ENCODE measurements around the gene FILIP1.

GRCh38 chr6:75393806-75394205, 99.8 kb downstream of the FILIP1 start:
- no peak for TF ChIP-seq KAT7 (CRISPR knock-in tag; IDR thresholded peaks at IDR 0.05; ENCODE audit: borderline replicate concordance)
- TF ChIP-seq ZNF121 (CRISPR knock-in tag; IDR thresholded peaks at IDR 0.05), result no peak
- TF ChIP-seq, protein P1, sequence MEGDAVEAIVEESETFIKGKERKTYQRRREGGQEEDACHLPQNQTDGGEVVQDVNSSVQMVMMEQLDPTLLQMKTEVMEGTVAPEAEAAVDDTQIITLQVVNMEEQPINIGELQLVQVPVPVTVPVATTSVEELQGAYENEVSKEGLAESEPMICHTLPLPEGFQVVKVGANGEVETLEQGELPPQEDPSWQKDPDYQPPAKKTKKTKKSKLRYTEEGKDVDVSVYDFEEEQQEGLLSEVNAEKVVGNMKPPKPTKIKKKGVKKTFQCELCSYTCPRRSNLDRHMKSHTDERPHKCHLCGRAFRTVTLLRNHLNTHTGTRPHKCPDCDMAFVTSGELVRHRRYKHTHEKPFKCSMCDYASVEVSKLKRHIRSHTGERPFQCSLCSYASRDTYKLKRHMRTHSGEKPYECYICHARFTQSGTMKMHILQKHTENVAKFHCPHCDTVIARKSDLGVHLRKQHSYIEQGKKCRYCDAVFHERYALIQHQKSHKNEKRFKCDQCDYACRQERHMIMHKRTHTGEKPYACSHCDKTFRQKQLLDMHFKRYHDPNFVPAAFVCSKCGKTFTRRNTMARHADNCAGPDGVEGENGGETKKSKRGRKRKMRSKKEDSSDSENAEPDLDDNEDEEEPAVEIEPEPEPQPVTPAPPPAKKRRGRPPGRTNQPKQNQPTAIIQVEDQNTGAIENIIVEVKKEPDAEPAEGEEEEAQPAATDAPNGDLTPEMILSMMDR (IDR thresholded peaks at IDR 0.05), result no peak
- no peak for TF ChIP-seq NFYB (CRISPR knock-in tag; conservative IDR thresholded peaks at IDR 0.05; ENCODE audit: low read depth)
- no peak for TF ChIP-seq E2F4 (CRISPR knock-in tag; IDR thresholded peaks at IDR 0.05; ENCODE audit: borderline replicate concordance, low read depth)
- TF ChIP-seq USF2 (CRISPR knock-in tag; IDR thresholded peaks at IDR 0.05), result no peak
- TF ChIP-seq NR2C2 (CRISPR knock-in tag; IDR thresholded peaks at IDR 0.05), result no peak
- TF ChIP-seq FOXP1 (CRISPR knock-in tag; IDR thresholded peaks at IDR 0.05; ENCODE audit: borderline replicate concordance), result no peak
